ENCODE measurements around the gene TMEM131L.

Gene TMEM131L

DNA sequence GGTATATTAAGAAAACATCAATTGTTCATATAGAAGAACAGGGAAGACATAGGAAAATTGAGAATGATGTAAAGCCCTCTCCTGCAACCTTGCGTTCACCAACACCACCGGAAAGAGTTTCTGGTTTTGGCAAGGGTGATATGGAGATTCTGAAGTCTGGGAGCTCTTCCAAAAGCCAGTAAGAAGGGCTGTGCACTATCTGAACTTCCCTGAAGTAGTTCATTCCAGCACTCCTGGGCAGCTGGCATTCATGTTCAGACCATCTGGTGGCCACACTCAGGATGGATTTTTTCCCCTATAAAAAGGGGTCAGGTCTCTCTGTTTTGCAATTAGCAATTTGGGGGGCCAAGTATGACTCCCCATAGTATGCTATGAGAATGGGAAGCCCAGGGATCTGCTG is 202.5 kb downstream of the TMEM131L start:
- no peak for DNase-seq

DNA sequence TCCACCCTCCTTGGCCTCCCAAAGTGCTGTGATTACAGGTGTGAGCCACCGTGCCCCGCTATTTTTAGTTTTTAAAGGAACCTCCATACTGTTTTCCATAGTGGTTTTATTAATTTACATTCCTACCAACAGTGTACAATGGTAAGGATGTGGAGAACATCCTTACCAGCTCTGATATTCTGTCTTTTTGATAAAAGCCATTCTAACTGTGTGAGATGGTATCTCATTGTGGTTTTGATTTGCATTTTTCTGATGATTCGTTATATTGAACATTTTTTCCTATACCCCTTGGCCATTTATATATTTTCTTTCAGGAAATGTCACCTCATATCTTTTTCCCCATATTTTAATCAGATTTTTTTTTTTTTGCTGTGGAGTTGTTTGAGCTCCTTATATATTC is 203.7 kb downstream of the TMEM131L start:
- DNase-seq: no peak

DNA sequence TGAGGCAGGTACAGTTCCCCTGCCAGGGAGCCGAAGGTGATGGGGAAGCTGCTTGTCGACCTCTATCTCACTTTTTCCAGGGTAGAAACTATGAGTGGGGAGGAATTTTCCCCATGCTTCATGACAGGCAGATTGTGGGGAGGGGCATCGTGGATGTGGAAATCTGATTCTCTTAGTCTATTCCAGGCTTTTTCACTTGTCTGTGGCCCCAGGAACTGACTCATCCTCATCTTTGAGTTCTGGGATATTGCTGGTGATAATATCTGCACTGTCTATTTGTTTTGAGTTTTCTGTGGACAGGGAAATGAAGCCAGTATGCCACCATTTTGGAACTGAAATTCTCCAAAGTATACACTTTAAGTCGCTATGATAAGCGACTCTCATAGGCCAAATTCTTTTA is 210.3 kb downstream of the TMEM131L start:
- no peak for DNase-seq

DNA sequence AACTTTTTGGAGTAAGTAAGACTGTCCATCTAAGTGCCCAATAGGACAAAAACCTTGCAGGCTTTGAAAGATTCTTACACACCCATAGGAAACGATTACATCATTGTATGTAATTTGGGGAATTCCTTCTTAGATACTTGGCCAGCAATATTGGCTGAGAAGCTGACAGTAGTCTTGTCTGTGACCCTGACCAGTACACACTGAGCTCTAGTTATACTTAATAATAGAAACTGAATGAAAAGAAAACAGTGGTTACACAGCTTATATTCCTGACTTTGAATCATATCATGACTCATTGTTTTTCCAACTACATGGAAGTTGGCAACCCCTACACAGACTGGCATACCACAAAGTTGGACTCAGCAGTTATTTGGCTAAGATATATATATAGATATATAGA is 210.8 kb downstream of the TMEM131L start:
- DNase-seq: no peak

DNA sequence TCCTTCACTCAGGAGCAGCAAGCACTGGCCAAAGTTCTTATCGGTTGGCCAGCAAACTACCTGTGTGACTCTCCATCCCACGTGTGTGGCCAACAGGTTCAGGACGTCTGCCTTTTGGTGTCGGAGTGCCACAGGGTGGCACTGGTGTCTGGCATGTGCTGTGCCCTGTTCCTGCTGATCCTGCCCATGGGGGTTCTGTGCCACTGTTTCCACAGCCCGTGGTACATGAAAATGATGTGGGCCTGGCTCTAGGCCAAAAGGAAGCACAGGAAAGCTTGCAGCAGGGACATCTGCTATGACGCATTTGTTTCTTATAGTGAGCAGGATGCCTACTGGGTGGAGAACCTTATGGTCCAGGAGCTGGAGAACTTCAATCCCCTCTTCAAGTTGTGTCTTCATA is 213.3 kb downstream of the TMEM131L start:
- no peak for DNase-seq

DNA sequence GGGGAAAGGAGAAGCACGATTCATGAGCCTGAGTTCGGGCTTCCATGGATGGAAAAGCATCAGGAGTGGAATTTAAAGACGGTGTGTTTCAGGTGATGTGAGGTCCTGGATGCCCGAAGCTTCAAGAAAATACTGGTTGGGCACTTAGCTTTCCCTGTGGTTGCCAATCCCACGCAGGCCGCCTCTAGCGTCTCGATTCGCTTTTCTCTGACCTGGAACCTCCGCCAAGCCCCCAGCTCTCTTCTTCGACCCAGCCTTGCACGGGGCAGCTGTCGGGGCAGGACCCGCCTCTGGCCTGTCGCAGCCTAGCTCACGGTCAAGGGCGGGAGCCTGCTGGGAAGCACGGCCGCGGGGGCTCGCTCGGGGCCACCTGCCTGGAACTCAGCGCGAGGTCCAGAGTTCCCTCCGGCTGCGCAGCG is 217.6 kb downstream of the TMEM131L start:
- no peak for DNase-seq

DNA sequence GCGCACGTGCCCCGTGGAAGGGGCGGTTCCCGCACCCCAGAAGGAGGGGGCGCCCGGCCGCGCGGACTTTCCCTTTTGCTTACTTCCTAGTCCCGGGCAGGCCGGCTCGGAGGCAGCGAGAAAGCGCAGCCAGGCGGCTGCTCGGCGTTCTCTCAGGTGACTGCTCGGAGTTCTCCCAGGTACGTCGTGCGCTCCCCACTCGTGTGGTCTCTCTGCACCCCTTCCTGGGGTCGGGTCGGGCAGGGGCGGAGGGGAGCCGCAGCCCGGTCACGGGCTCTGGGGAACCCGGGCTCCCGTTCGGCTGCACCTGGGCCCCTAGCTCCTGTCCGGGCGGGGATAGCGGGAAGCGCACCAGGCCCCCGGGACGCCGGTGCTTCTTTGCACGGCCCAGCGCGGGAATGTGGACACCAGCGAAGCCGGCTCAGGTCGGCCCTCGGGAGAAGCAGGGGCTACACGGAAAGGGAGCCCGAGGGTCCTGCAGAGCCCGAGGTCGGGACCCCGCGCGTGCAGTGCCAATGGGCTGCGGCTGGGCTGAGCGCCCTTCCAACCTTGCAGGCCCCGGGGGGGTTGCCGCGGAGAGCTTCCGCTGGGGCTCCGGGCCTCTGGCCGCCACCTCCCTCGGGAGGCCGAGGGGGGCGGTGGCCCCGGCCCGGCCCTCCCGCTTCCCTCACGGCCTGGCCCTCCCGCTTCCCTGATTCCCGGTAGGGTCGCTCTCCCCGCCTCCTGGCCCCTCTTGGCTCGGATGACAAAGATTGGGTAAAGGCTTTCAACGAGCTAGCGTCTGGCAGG is 218.2 kb downstream of the TMEM131L start, which contains the start of gene TLR2:
Gene TLR2, plus strand, starts transcription at position 99 of the 789 bp plus-strand sequence. CDS start 18,628 bp downstream, outside the sequence.
- peak; percentile 71 to 76 for DNase-seq

DNA sequence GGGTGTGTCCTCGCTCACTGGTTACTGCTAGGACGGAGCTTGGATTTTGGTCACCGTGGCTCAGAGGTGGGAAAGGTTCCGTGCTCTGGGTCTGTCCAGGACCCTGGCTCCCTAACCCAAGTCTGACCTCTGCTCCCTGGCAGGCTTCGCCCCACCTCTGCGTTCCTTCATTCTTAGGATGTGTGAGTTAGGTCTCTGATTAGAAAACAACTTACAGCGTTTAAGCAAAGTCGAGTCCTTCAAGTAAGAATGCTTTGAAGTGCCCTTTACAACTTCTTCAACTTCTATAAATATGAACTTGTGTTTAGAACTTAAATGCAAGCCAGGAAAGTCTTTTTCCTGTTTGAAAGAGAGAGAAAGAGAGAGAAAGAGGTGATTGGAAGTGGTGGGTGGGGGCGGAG is 218.8 kb downstream of the TMEM131L start:
- no peak for DNase-seq
